Caco-2 (cell line): ENCODE data around the gene SPARC. TPM values are rescaled to one million over a fixed set of nuclear protein-coding genes. Genes with fewer than 3 reads are reported as not detected.

ENCODE experiments used
- BruUV-seq: library from RNA; stranded (reverse); fragments of 400-500 nt; replicated peaks from 2 replicates; lab custom pipeline; 2021; lab: Mats Ljungman, UMichigan
- CTCF ChIA-PET: fragments of 300-600 bp; sonication (Branson Sonifier 250); formaldehyde crosslinking; loops from one replicate; lab custom pipeline; 2022; ENCODE audit warnings: antibody characterized with exemption; lab: Charles Lee
- POLR2A ChIA-PET: fragments of 300-600 bp; sonication (Branson Sonifier 250); formaldehyde crosslinking; loops from one replicate; lab custom pipeline; 2022; ENCODE audit warnings: antibody characterized with exemption; lab: Charles Lee
- DNase-seq, 2 experiments: peaks; one replicate each; pipeline versions ENCODE4 v3.0.0 to v3.0.0-alpha.2; 2020 to 2022
- H3K27me3 ChIP-seq: replicated peaks from 2 replicates; pipeline ENCODE4 v1.6.0; 2011; ENCODE audit warnings: low read length; ENCODE audit not compliant: control insufficient read depth, insufficient read depth
- H3K36me3 ChIP-seq: 2 replicates; pipeline ENCODE4 v1.5.1; 2011; ENCODE audit warnings: low read length; ENCODE audit not compliant: control insufficient read depth, insufficient read depth
- H3K4me1 ChIP-seq: fragments of 250-450 bp; sonication (Bioruptor Pico); 2 replicates; pipeline ENCODE4 v1.5.1; 2020; ENCODE audit warnings: mild to moderate bottlenecking
- H3K4me3 ChIP-seq: 2 replicates; pipeline ENCODE4 v1.5.1; 2011; ENCODE audit warnings: low read depth, mild to moderate bottlenecking, control low read depth, low read length
- H3K9me3 ChIP-seq: fragments of 250-450 bp; sonication (Bioruptor Pico); 2 replicates; pipeline ENCODE4 v1.5.1; 2020; ENCODE audit warnings: mild to moderate bottlenecking, moderate library complexity
- H3K27ac Mint-ChIP-seq: one replicate; pipeline ENCODE4 v1.8.0; 2022; ENCODE audit warnings: mixed read lengths; ENCODE audit not compliant: unreplicated experiment
- H3K27me3 Mint-ChIP-seq: one replicate; pipeline ENCODE4 v1.8.0; 2022; ENCODE audit warnings: mixed read lengths; ENCODE audit not compliant: insufficient read depth, unreplicated experiment
- H3K36me3 Mint-ChIP-seq: one replicate; pipeline ENCODE4 v1.8.0; 2022; ENCODE audit warnings: mild to moderate bottlenecking, mixed read lengths; ENCODE audit not compliant: insufficient read depth, unreplicated experiment
- H3K4me1 Mint-ChIP-seq: one replicate; pipeline ENCODE4 v1.8.0; 2022; ENCODE audit warnings: low read depth, mixed read lengths; ENCODE audit not compliant: unreplicated experiment
- H3K4me3 Mint-ChIP-seq: one replicate; pipeline ENCODE4 v1.8.0; 2022; ENCODE audit warnings: mild to moderate bottlenecking, moderate library complexity, mixed read lengths; ENCODE audit not compliant: unreplicated experiment
- H3K9me3 Mint-ChIP-seq: one replicate; pipeline ENCODE4 v1.8.0; 2022; ENCODE audit warnings: mixed read lengths; ENCODE audit not compliant: unreplicated experiment
- CTCF ChIP-seq, 2 experiments: fragments of 200-600 bp in 1 of 2; IDR thresholded peaks; 1 replicate in 1 of 2; 2 replicates in 1 of 2; pipeline versions ENCODE4 v1.5.1 to v1.8.0; 2011 to 2022; ENCODE audit warnings: antibody characterized with exemption in 1 of 2, control low read depth in 1 of 2, inconsistent platforms in 1 of 2, low read depth in 1 of 2, low read length in 1 of 2, mild to moderate bottlenecking in 1 of 2, moderate library complexity in 1 of 2; ENCODE audit not compliant: insufficient read depth in 1 of 2, severe bottlenecking in 1 of 2, unreplicated experiment in 1 of 2
- intact Hi-C: fragments of 100-400 bp; cut with micrococcal nuclease; formaldehyde crosslinking; loops from one replicate; pipeline ENCODE4 v1.10.0; 2022; ENCODE audit not compliant: unreplicated experiment
- total RNA-seq: library from RNA; stranded (reverse); gene quantifications from 2 replicates; pipeline ENCODE4 v1.2.3, GENCODE V29; 2022

Gene SPARC
- total RNA-seq, 1 experiment from 2014 or later, result 22.7 TPM

GRCh38 chr5:151679421-151680155 is 7.1 kb downstream of the SPARC start:
- H3K36me3 Mint-ChIP-seq, result no peaks in the 10 kb centered on the region
- BruUV-seq, result no TSS peak
- peaks cover 14% of the 10 kb centered on the region for H3K4me1 Mint-ChIP-seq
- no peak overlapping the region for H3K27ac Mint-ChIP-seq
- ChIA-PET CTCF (interaction anchor here (0.7 kb wide), 1 partner anchor 283 kb away, joined by 4 read pairs; no protein-coding TSS in a partner anchor), POLR2A (no interaction called here)
- Histone ChIP-seq H3K9me3 (no peaks in the 10 kb centered on the region), H3K36me3 (no peaks in the 10 kb centered on the region), H3K27me3 (no peaks in the 10 kb centered on the region), H3K4me3 (no peak overlapping the region), H3K4me1 (peaks cover 16% of the 10 kb centered on the region)
- TF ChIP-seq CTCF (IDR thresholded peaks at IDR 0.05; ENCODE audit: insufficient read depth in 1 of 2, low read depth in 1 of 2, low read length in 1 of 2, severe bottlenecking in 1 of 2, unreplicated experiment in 1 of 2), result no peak
- H3K4me3 Mint-ChIP-seq, result no peak overlapping the region
- intact Hi-C loops, result no loop called here
- no peak for DNase-seq
- H3K9me3 Mint-ChIP-seq, result no peaks in the 10 kb centered on the region
- H3K27me3 Mint-ChIP-seq, result no peaks in the 10 kb centered on the region

GRCh38 chr5:151678713-151679112 is 8.0 kb downstream of the SPARC start:
- DNase-seq, result no peak
- intact Hi-C loops, result no loop called here
- H3K27me3 Mint-ChIP-seq, result no peaks in the 10 kb centered on the region
- H3K4me1 Mint-ChIP-seq, result peaks cover 10% of the 10 kb centered on the region
- no peak for TF ChIP-seq CTCF (IDR thresholded peaks at IDR 0.05; ENCODE audit: insufficient read depth in 1 of 2, low read depth in 1 of 2, low read length in 1 of 2, severe bottlenecking in 1 of 2, unreplicated experiment in 1 of 2)
- H3K4me3 ChIP-seq, result no peak overlapping the region
- ChIA-PET CTCF (no interaction called here), POLR2A (no interaction called here)
- H3K4me1 ChIP-seq, result peaks cover 11% of the 10 kb centered on the region
- no TSS peak for BruUV-seq
- H3K36me3 ChIP-seq, result no peaks in the 10 kb centered on the region
- H3K27ac Mint-ChIP-seq, result no peak overlapping the region
- no peaks in the 10 kb centered on the region for H3K36me3 Mint-ChIP-seq
- H3K27me3 ChIP-seq, result no peaks in the 10 kb centered on the region
- no peaks in the 10 kb centered on the region for H3K9me3 Mint-ChIP-seq
- no peak overlapping the region for H3K4me3 Mint-ChIP-seq
- H3K9me3 ChIP-seq, result no peaks in the 10 kb centered on the region

GRCh38 chr5:151677776-151678545 is 8.8 kb downstream of the SPARC start:
- no peak overlapping the region for H3K4me3 ChIP-seq
- intact Hi-C loops, result no loop called here
- no peaks in the 10 kb centered on the region for H3K27me3 ChIP-seq
- Mint-ChIP-seq H3K36me3 (no peaks in the 10 kb centered on the region), H3K9me3 (no peaks in the 10 kb centered on the region), H3K27me3 (no peaks in the 10 kb centered on the region), H3K4me3 (no peak overlapping the region), H3K4me1 (peaks cover 16% of the 10 kb centered on the region), H3K27ac (no peak overlapping the region)
- no peak for DNase-seq
- POLR2A ChIA-PET, result no interaction called here
- H3K4me1 ChIP-seq, result peaks cover 15% of the 10 kb centered on the region
- BruUV-seq, result no TSS peak
- no peaks in the 10 kb centered on the region for H3K36me3 ChIP-seq
- CTCF ChIA-PET, result no interaction called here
- no peaks in the 10 kb centered on the region for H3K9me3 ChIP-seq
- no peak for TF ChIP-seq CTCF (IDR thresholded peaks at IDR 0.05; ENCODE audit: insufficient read depth in 1 of 2, low read depth in 1 of 2, low read length in 1 of 2, severe bottlenecking in 1 of 2, unreplicated experiment in 1 of 2)
